ENCODE results near the gene RABGAP1L. TPM values are rescaled to one million over a fixed set of nuclear protein-coding genes. Genes with fewer than 3 reads are reported as not detected.

The RABGAP1L gene
- total and polyA plus RNA-seq, 2 donors (not counting 3 experiments of a cell fraction or from before 2014, with no cell fraction given) = 6.4 to 22.2 TPM

DNA sequence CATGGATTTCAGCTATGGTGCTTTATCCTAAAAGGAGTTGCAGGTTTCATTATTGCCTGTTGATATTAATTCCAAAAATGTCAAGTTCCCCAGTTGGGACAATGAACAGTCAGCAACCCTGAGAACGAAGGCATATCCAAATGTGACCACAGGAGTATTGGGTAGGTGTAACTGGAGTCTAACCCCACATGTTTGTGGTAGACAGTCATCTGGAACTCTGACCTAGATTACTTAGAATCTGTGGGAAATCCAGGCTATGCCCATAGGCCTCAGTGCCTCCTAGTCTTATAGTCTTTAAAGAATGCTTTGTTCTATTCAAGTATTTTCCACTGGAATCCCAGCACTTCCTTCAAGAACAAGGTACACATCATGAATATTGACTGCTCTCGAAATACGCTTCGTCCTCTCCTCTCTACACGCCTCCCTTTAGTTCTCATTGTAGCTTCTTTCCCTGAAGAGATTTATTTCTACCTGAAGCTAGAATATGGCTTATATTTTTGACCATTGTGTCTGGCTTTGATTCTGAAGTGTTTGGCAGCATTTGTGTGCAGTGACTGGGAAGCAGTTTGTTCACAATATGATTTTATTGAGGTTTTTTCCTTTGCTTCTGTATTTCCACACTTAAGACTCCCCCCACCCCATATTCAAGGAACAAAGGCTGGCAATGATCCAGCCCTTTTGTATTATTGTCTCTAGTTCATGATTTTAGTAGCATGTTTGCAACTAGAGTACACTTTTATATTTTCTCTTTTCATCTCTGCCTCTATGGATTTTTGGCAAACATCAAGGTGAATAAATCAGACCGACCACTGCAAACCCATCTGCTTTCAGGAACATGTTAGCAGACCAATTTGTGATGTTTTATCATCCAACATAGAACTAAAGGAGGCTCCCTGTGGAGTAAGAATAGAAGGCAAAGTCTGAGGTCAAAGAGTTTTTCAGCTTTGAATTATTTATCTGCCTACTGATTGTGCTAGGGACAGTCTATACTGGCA, 467.0 kb downstream of the RABGAP1L start:
- Histone ChIP-seq H2AFZ (ENCODE audit: low read depth, low read length) (no peak overlapping the region), H3K79me2 (ENCODE audit: control insufficient read depth, insufficient read depth, low read length) (no peaks in the 10 kb centered on the region), H3K9ac (replicated peaks; ENCODE audit: extremely low read depth, insufficient read depth, low read length) (no peak overlapping the region), H4K20me1 (replicated peaks; ENCODE audit: control insufficient read depth, extremely low read depth, insufficient read depth, low read length) (no peaks in the 10 kb centered on the region), H3K9me1 (replicated peaks; ENCODE audit: control insufficient read depth, extremely low read depth, insufficient read depth, low read length) (no peaks in the 10 kb centered on the region), H3K4me3 (replicated peaks in 1 of 3; ENCODE audit: insufficient read depth in 1 of 3, low read depth in 1 of 3, low read length in 3 of 3) (no peak overlapping the region), H3K36me3 (ENCODE audit: control insufficient read depth in 2 of 2, extremely low read depth in 1 of 2, insufficient read depth in 2 of 2, low read length in 2 of 2) (no peaks in the 10 kb centered on the region), H3K4me1 (ENCODE audit: control insufficient read depth, extremely low read depth, insufficient read depth, low read length) (no peaks in the 10 kb centered on the region), H3K27ac (ENCODE audit: insufficient read depth, low read depth, low read length) (no peak overlapping the region), H3K4me2 (ENCODE audit: insufficient read depth, low read length) (no peak overlapping the region), H3K27me3 (ENCODE audit: control insufficient read depth in 2 of 2, insufficient read depth in 2 of 2, low read length in 2 of 2) (no peaks in the 10 kb centered on the region), H3K9me3 (replicated peaks; ENCODE audit: control insufficient read depth, insufficient read depth, low read length) (no peaks in the 10 kb centered on the region)
- FAIRE-seq = no peak
- no peak for TF ChIP-seq FOS (IDR thresholded peaks at IDR 0.05; ENCODE audit: borderline replicate concordance, insufficient read depth, low read length)
- no peak for TF ChIP-seq EZH2 (IDR thresholded peaks at IDR 0.05; ENCODE audit: borderline replicate concordance, low read depth, low read length, severe bottlenecking)
- TF ChIP-seq POLR2A (IDR thresholded peaks at IDR 0.05; ENCODE audit: low read depth, low read length) = no peak
- TF ChIP-seq, protein P1, sequence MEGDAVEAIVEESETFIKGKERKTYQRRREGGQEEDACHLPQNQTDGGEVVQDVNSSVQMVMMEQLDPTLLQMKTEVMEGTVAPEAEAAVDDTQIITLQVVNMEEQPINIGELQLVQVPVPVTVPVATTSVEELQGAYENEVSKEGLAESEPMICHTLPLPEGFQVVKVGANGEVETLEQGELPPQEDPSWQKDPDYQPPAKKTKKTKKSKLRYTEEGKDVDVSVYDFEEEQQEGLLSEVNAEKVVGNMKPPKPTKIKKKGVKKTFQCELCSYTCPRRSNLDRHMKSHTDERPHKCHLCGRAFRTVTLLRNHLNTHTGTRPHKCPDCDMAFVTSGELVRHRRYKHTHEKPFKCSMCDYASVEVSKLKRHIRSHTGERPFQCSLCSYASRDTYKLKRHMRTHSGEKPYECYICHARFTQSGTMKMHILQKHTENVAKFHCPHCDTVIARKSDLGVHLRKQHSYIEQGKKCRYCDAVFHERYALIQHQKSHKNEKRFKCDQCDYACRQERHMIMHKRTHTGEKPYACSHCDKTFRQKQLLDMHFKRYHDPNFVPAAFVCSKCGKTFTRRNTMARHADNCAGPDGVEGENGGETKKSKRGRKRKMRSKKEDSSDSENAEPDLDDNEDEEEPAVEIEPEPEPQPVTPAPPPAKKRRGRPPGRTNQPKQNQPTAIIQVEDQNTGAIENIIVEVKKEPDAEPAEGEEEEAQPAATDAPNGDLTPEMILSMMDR (IDR thresholded peaks at IDR 0.05; ENCODE audit: extremely low read depth in 1 of 2, insufficient read depth in 1 of 2, low read depth in 1 of 2, low read length in 2 of 2) = no peak
- TF ChIP-seq MYC (IDR thresholded peaks at IDR 0.05; ENCODE audit: low read depth, low read length) = no peak
- TF ChIP-seq, protein P2, sequence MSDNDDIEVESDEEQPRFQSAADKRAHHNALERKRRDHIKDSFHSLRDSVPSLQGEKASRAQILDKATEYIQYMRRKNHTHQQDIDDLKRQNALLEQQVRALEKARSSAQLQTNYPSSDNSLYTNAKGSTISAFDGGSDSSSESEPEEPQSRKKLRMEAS (IDR thresholded peaks at IDR 0.05; ENCODE audit: insufficient read depth, insufficient read length) = no peak
- ChIA-PET POLR2A (no interaction called here), CTCF (interaction anchor here (0.6 to 1.6 kb wide), 3 partner anchors 13 to 364 kb away, joined by 3 to 4 read pairs (median 3); no protein-coding TSS in a partner anchor)
- no TSS peak for BruUV-seq (replicated peaks)
- no peak for DNase-seq (ENCODE audit: low read depth, low spot score)
- dilution Hi-C loops (cut with MboI; ENCODE audit: extremely low pct_ligation_motif_present, low sequenced_read_pairs) = no loop called here
- intact Hi-C loops (cut with micrococcal nuclease) = no loop called here

Measured in endothelial cell of umbilical vein (primary cell).